Kidney capillary endothelial cell (primary cell): ENCODE data around the gene AMOTL1.

Experiments
- DNase-seq: peaks from one replicate; pipeline ENCODE4 v3.0.0-alpha.2; 2018; ENCODE audit warnings: low spot score

Gene AMOTL1

DNA sequence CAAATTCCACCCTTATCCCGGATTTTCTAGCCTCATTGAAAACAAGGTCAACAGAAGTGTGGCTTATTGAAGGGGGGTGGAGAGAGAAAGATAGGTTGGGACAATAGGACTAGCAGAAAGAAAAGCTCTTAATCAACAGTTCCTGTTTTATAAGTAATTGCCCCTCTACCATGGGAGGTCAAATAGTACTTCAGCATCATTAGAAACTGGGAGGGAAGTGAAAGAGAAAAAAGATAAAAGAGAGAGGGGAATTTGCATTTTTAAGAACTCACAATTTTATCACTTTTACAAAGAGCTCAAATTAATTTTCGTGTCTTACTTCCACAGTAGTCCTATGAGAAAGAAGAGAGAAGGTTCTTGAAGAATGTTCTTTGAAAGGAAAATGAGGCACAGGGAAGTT is 89.2 kb downstream of the AMOTL1 start:
- no peak for DNase-seq

DNA sequence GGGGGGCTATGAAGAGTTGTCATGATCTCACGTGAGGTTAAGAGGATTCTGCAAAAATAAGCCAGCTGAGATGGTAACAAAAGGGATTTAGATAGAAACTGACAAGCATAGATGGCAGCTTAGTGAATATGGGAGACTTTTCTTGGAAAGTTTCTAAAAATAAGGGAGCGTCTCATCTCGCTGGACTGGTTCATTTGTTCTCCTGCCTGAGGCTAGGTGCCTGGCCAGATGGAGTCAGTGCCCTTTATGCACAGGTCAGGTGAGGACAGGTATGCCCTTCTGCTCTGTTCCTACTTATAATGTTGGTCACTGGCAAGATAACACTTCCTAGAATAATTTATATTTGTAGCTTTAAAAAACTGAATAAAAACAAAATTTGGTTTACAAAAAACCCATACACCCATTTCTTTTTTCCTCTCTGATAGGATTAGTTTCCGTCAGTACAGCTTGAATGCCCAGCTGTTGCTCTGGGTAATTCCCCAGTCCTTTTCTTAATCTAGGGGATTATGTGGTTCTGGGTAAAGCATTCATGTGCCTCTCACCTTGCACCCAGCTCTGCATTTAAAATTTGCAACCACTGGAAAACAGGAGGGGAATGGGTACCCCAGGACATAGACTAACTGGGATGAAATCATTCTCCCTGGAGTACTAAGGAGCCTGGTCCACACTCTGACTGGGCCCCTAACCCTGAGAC is 90.0 kb downstream of the AMOTL1 start:
- DNase-seq: no peak

- DNase-seq: no peak
Observed at GRCh38 chr11:94860333-94860732, 92.2 kb downstream of the AMOTL1 start.

DNA sequence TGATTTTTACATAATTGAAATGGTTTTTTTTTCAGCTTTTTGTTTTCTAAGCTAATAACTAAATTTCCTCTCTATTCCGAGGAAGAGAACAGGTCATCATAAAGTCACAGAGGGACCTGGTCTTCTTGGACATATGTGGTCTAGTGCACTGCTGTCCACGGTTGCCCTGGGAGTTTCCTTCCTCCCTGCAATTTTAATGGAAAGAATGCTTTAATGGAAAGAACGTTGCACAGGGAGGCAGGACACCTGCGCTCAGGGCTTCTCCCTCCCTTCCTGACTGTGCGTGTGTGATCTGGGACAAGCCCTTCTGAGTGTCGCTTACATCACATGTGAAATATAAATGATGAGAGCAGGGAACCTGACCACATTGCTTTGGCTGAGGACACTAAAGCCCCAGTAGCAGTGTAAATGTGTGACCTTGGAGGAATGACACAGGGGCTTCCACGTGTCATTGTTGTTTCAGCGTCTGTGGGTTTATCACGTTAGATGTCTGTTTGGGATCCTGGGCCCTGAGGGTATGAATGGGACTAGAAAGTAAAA is 93.2 kb downstream of the AMOTL1 start:
- DNase-seq: no peak

GRCh38 chr11:94862926-94863880 is 95.0 kb downstream of the AMOTL1 start:
- no peak for DNase-seq

DNA sequence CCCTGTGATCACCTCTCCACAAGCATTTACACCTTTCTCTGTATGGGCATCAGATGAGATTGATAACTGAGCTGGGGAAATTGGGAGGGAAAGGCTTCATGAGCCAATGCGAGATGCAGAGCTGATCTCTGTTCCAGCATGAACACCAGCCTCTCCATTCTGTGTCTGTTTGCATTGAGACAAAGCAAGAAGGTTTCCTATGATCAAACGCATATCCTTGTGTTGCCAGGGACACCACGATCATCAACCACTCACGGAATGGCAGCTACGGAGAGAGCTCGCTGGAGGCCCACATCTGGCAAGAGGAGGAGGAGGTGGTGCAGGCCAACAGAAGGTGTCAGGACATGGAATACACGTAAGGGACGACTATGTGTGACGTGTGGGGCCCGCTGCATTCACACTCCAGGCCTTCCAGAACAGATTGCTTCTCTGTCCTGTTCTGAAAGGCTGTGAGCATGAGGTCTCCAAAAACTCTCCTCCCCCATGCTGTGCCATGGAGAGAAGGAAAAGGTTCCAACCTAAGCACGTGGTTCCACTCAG is 96.4 kb downstream of the AMOTL1 start:
- no peak for DNase-seq

GRCh38 chr11:94866231-94866822 is 98.2 kb downstream of the AMOTL1 start:
- DNase-seq: no peak

DNA sequence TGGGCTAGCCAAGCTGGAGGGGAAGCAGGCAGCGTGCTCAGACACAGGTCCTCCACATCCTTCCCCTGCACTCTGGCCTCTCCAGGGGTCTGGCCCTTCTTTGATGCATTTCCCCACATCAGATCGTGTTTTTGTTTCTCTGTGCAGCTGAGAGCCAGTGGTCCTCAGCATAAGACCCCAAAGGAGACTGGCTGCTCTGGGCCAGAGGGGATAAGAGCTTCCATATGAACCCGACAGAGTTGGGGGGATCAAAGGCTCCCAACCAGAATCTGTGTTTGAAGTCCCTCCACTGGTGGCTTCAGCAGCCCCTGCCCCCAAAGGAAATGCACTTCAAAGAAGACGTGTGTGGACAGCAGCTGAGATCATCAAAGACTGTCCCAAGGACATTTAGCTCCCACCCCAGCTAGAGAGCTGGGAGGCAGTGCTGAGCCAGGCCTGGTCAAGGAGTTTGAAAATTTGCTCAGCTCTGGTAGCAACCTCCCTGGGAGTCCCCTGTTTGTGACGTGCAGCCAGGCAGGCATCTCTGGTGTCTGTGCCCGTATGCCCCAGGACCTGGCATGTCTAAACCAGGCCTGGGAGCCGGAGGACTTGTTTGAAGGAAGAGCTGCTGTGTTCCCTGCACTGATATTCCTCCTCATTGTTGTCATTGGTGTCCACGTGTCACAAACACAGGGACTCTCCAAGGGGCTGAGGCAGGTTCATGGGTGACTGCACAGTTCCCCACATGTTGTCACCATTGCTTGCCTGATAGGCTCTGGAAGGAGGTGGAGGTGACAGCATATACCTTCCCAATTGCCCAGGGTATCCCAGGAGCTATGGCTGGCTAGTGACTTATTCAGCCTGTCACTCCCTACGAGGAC is 99.0 kb downstream of the AMOTL1 start:
- no peak for DNase-seq

GRCh38 chr11:94868468-94868867 is 100.3 kb downstream of the AMOTL1 start:
- DNase-seq: no peak

DNA sequence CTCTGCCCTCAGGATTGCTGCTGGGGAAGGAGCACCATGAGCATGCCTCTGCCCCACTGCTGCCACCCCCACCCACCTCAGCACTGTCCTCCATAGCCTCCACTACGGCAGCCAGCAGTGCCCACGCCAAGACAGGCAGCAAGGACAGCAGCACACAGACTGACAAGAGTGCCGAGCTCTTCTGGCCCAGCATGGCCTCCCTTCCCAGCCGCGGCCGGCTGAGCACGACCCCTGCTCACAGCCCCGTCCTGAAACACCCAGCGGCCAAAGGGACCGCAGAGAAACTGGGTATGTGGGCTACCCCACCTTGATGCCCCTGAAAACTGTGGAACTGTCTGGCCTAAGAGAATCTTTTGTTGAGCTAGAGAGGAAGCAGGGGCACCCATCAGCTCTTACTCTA is 101.0 kb downstream of the AMOTL1 start:
- DNase-seq: no peak

- no peak for DNase-seq
Observed at GRCh38 chr11:94870422-94870821, 102.3 kb downstream of the AMOTL1 start.

DNA sequence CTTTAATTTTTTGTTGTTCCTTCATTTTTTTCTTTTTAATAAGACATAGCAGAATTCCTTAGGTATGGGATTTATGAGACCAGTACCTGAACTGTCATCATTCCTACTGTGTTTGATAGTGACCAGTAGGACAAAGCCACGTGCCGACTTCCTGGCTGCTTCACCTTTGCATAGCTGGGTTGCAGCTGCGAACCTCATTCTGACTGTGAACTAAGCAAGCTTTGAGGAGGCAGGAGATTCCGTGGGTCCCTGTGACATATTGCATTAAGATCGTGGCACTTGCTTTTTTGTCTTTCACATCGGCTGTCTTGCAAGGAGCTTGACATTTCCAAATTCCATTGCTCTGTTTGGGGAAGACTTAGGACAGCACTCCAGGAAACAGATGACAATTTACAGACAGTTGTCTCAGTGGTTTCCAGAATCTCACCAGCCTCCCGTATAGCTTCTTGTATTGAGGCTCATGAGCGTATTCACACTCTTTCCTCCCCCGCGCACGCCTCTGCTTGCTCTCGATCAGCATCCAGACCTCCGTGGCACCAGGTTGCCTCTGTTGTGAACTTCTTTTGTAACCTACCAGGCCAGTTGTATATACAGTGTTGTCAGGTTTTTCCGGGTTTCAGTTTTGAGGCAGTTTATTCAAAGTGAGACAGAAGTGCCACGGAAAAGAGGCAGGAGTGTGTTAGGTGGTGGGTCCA is 103.5 kb downstream of the AMOTL1 start:
- no peak for DNase-seq

- DNase-seq: no peak
Observed at GRCh38 chr11:94873916-94874540, 105.9 kb downstream of the AMOTL1 start.

- no peak for DNase-seq
Observed at GRCh38 chr11:94876222-94876621, 108.1 kb downstream of the AMOTL1 start.

- peak; percentile 97 for DNase-seq
Observed at GRCh38 chr11:94876645-94877442, 108.7 kb downstream of the AMOTL1 start.

- DNase-seq: no peak
Observed at GRCh38 chr11:94877443-94878200, 109.5 kb downstream of the AMOTL1 start.

DNA sequence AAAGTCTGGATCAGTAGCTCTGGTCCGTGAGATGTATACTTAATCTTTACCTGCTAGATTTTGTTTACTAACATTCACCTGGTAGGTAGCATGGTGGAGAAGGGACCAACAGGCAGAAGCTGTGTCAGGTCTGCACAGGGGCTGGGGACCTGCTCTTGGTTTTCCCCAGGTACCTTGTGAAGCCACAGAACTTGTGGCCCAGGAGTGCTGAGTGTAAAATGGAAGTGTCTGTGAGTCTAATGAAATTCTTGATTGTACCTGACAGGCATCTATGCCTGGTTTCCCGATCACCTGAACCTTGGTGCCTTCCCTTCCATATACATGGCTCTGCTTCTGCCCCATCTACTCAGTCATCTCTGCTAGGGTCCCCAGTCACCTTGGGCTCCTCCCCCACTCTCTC is 110.8 kb downstream of the AMOTL1 start:
- DNase-seq: no peak

DNA sequence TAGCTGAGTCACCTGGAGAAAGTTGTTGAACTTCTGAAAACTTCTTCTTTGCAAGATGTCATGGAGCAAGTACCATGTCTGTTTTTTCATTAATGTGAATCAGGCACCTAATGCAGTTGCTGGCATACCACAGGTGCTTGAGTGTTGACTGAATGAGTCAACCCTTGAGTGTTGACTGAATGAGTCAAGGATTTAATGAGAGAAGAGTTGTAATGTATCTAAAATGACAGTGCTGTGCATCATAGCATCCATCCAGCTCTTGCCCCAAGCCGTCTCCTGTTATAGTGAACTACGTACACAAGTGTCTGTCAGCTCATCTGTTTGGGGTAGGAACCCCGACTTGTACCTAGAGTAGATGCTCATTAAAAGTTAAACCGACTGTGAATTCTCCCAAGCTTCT is 112.1 kb downstream of the AMOTL1 start:
- DNase-seq: no peak

GRCh38 chr11:94882931-94883330 is 114.8 kb downstream of the AMOTL1 start:
- DNase-seq: no peak
